GM12892 (cell line): Measurements from ENCODE around the gene PPP2R2C.

Experiments used
- DNase-seq: peaks from one replicate; pipeline ENCODE4 v3.0.0; 2011; ENCODE audit not compliant: insufficient read length
- FAIRE-seq: peaks from 2 replicates; lab custom pipeline; 2011; peaks lifted over from hg19 to GRCh38; lab: Jason Lieb, UNC
- POLR2A ChIP-seq: IDR thresholded peaks from 2 replicates; pipeline ENCODE4 v1.6.1; 2011; ENCODE audit warnings: low read depth, low read length, control low read depth
- POLR2AphosphoS5 ChIP-seq: IDR thresholded peaks from 2 replicates; pipeline ENCODE4 v1.6.1; 2011; ENCODE audit warnings: low read depth, low read length, control low read depth
- TAF1 ChIP-seq: IDR thresholded peaks from 2 replicates; pipeline ENCODE4 v1.6.1; 2011; ENCODE audit warnings: low read depth, mild to moderate bottlenecking, control low read depth, low read length, borderline replicate concordance

PPP2R2C gene

DNA sequence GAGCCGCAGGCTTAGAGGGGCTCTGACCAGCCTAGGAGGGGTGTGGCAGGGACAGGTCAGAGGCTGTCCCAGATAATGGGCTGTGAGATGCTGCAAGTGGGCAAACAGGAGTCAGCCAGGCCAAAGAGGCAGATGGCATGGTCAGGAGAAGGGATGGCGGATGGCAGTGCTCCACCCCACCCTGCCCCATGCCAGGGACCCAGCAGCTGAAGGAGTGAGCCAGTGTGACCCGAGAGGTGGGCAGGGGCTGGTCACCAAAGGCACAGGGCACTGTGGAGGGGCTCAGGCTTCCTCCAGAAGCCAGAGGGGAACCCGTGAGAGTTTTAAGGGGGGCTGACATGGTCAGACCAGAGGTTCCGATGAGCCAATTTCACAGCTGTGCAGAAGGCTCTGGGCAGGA lies 105.8 kb downstream of the PPP2R2C start:
- FAIRE-seq (no peak), DNase-seq (no peak)
- TF ChIP-seq TAF1, result no peak
- TF ChIP-seq POLR2AphosphoS5, result no peak
- no peak for TF ChIP-seq POLR2A

DNA sequence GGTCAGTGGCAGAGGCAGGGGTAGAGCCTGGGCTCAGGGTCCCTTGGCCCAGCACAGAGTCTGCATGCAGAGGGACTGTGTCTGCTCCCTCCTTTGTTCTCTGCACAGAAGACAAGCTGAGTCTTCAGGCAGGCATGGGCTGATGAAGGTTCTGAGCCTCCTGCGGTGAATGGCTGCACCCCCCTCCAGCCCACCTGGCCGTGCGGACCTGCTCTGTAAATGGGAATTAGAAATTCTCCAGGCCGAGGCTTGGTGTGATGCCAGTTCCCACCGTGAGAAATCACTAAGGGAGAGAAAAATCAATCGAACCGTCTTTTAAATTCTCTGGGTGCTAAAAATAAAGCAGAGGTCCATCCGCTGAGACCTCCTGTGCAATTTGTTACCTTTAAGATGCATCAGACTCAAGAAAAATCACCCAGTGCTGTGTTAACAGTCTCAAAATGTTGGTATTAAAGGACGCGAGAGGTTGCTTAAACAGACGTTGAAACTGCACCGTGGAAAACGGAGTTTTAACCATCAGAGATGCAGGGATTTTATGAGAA lies 106.8 kb downstream of the PPP2R2C start:
- TF ChIP-seq TAF1 (no peak), POLR2A (no peak), POLR2AphosphoS5 (no peak)
- no peak for FAIRE-seq

DNA sequence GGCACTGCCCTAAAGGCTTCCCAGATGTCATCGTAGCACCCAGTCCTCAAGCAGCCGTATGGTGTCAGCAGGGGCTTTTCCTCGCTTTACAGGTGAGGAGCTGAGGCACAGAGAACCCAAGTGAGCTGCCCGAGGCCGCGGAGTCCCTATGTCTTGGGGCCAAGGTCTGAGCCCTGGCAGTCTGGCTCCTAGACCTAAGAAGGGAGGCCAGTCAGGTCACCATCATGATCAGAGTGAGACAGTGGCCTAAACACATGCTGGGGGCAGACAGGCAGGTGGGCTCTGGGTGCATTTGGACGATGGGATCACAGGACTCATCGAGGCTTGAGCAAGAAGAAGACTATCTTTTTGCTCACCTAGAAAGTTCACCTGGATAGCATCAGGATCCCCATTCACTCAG lies 107.8 kb downstream of the PPP2R2C start:
- TF ChIP-seq POLR2A, result no peak
- no peak for TF ChIP-seq TAF1
- TF ChIP-seq POLR2AphosphoS5, result no peak
- FAIRE-seq, result no peak
- no peak for DNase-seq

More for the DNA sequence above, 106.8 kb downstream of the PPP2R2C start:
- no peak for DNase-seq

DNA sequence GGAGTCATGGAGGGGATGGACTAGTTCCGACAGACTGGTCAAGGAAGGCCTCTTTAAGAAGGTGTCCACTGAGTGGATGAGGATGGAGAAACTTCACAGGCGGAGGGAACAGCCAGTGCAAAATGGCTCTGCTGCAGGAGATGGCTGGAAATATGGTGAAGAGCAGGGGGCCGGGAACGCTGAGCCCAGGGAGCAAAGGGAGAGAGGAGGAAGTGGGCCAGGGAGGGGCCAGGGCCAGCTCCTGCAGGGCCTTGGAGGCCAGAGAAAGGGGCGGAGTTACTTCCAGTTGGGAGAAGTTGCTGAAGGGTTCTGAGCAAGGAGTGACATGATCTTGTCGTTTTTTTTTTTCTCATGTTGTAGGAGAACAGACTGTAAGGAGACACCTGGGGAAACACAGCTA lies 108.3 kb downstream of the PPP2R2C start:
- FAIRE-seq (no peak), DNase-seq (no peak)
- TF ChIP-seq POLR2A (no peak), TAF1 (no peak), POLR2AphosphoS5 (no peak)

GRCh38 chr4:6362896-6363295 lies 109.5 kb downstream of the PPP2R2C start:
- TF ChIP-seq TAF1 (no peak), POLR2AphosphoS5 (no peak), POLR2A (no peak)
- FAIRE-seq, result no peak
- no peak for DNase-seq

- DNase-seq, result no peak
- no peak for FAIRE-seq
- TF ChIP-seq POLR2AphosphoS5 (no peak), POLR2A (no peak), TAF1 (no peak)
These were observed 110.0 kb downstream of the PPP2R2C start for GRCh38 chr4:6362243-6362885.

DNA sequence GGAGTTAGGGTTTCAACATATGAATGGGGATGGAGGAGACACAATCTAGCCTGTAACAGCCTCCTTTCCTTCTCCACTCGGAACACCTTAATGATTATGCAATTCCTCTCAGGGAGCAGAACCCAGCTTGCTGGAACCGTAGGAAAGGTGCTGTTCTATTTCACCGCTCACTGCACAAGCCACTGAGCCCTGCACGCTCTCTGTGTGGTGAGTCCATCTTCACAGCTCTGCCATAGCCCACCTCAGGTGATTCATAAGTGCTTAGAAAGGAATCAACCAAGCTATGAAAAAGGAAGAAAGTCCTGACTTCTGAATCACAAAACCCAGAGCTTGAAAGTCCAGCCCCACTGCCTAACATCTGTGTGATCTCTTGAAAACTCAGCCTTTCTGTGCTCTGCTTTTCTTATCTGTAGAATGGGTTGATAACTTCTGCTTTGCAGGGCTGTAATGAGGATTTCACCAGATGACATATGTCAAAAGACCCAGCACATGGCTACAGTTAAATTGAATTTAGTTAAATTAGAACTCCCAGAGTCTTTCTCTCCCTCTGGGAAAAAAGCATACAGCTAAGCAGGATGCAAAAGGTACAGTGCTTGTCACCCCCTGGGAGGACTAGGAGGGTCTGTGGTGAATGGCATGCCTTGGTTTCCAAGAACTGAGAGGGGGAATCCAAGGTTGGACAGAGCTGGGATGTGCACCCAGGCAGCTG lies 111.2 kb downstream of the PPP2R2C start:
- TF ChIP-seq POLR2AphosphoS5, result no peak
- no peak for TF ChIP-seq POLR2A
- no peak for TF ChIP-seq TAF1

GRCh38 chr4:6360385-6360784 lies 112.0 kb downstream of the PPP2R2C start:
- no peak for DNase-seq

More for the DNA sequence above, 111.2 kb downstream of the PPP2R2C start:
- DNase-seq, result no peak
- no peak for FAIRE-seq

DNA sequence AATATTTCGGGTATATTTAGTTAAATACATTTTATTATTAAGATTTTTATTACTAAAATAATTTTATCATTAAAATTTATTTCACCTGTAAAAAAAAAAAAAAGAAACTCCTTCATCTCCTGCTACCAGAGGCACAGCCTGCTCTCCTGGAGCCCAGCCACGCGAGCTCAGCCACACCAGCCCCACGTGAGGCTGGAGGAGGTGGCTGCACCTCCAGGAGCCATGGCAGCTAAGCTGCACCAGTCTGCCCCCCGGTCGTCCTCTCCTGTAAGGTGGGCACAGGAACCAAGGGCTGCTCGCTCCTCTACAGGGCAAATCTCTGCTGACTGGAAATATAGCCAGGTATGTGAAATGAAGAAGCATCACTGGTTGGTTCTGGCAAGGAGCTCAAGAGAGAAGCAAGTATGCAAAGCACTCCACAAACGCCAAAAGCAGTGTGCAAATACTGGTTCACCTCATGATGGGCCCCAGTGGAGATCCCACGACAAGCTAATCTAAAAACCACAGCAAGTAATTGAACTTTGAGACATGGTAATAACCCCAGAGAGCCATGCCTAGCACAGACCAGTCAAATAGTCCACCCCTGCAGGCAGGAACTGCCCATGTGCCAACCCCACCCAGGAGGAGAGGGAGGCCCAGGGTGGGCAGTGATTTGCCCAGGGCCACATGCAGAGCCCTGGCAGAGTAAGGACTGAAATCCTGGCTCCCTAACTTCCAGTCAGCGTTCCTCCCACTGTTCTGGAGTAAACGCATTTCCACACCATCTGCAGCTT lies 112.7 kb downstream of the PPP2R2C start:
- no peak for TF ChIP-seq POLR2AphosphoS5
- TF ChIP-seq POLR2A, result no peak
- no peak for DNase-seq
- no peak for FAIRE-seq

More at GRCh38 chr4:6360385-6360784, 112.0 kb downstream of the PPP2R2C start:
- TF ChIP-seq POLR2AphosphoS5 (no peak), POLR2A (no peak), TAF1 (no peak)
- no peak for FAIRE-seq

GRCh38 chr4:6357476-6357875 lies 114.9 kb downstream of the PPP2R2C start:
- no peak for DNase-seq
- no peak for FAIRE-seq
- TF ChIP-seq TAF1 (no peak), POLR2A (no peak), POLR2AphosphoS5 (no peak)

- no peak for DNase-seq
- no peak for FAIRE-seq
- TF ChIP-seq POLR2AphosphoS5 (no peak), TAF1 (no peak), POLR2A (no peak)
These were observed 116.3 kb downstream of the PPP2R2C start for GRCh38 chr4:6356076-6356560.

- no peak for TF ChIP-seq TAF1
- TF ChIP-seq POLR2A, result no peak
- TF ChIP-seq POLR2AphosphoS5, result no peak
- FAIRE-seq, result no peak
These were observed 117.4 kb downstream of the PPP2R2C start for GRCh38 chr4:6355052-6355451.

More at GRCh38 chr4:6355052-6355451, 117.4 kb downstream of the PPP2R2C start:
- no peak for DNase-seq
